HG02642 (cell line): ENCODE measurements around the gene OR2Y1.
"Not testable (repeated sequence)": the region's sequence is repeated elsewhere in the genome, so short reads cannot be mapped to it uniquely, and the experiment has no call there.

ENCODE experiments used
- ATAC-seq: cut with Tn5 transposase; IDR thresholded peaks from one replicate; pipeline ENCODE4 v1.9.1; 2021; ENCODE audit warnings: mild to moderate bottlenecking; ENCODE audit not compliant: unreplicated experiment, poor library complexity

Gene OR2Y1

GRCh38 chr5:180742727-180743126 lies 2.9 kb upstream of the OR2Y1 start:
- no peak for ATAC-seq

GRCh38 chr5:180740953-180741352 lies 1.1 kb upstream of the OR2Y1 start:
- ATAC-seq = not testable (repeated sequence)

GRCh38 chr5:180739271-180739670 lies 587 bp downstream of the OR2Y1 start:
- no peak for ATAC-seq

GRCh38 chr5:180736536-180736935 lies 3.3 kb downstream of the OR2Y1 start:
- no peak for ATAC-seq

GRCh38 chr5:180724944-180725343 lies 14.9 kb downstream of the OR2Y1 start:
- no peak for ATAC-seq

- ATAC-seq = no peak
These were observed 15.9 kb downstream of the OR2Y1 start for GRCh38 chr5:180723936-180724335.

- ATAC-seq = no peak
These were observed 19.4 kb downstream of the OR2Y1 start for GRCh38 chr5:180720486-180720885.

GRCh38 chr5:180719781-180720180 lies 20.1 kb downstream of the OR2Y1 start:
- ATAC-seq = no peak

- ATAC-seq = no peak
These were observed 20.9 kb downstream of the OR2Y1 start for GRCh38 chr5:180718810-180719453.

GRCh38 chr5:180717989-180718388 lies 21.9 kb downstream of the OR2Y1 start:
- no peak for ATAC-seq

- no peak for ATAC-seq
These were observed 35.5 kb downstream of the OR2Y1 start for GRCh38 chr5:180704362-180704761.

- no peak for ATAC-seq
These were observed 35.9 kb downstream of the OR2Y1 start for GRCh38 chr5:180703912-180704311.

GRCh38 chr5:180703371-180703770 lies 36.5 kb downstream of the OR2Y1 start:
- not testable (repeated sequence) for ATAC-seq

GRCh38 chr5:180700440-180700839 lies 39.4 kb downstream of the OR2Y1 start:
- ATAC-seq = not testable (repeated sequence)

- no peak for ATAC-seq
These were observed 40.8 kb downstream of the OR2Y1 start for GRCh38 chr5:180699042-180699441.

GRCh38 chr5:180696116-180696515 lies 43.7 kb downstream of the OR2Y1 start:
- no peak for ATAC-seq

GRCh38 chr5:180692429-180692828 lies 47.4 kb downstream of the OR2Y1 start:
- no peak for ATAC-seq

- ATAC-seq = no peak
These were observed 48.8 kb downstream of the OR2Y1 start for GRCh38 chr5:180691046-180691445.

GRCh38 chr5:180690562-180690961 lies 49.3 kb downstream of the OR2Y1 start:
- no peak for ATAC-seq

GRCh38 chr5:180689775-180690174 lies 50.1 kb downstream of the OR2Y1 start:
- no peak for ATAC-seq
